Stimulated activated CD4-positive, alpha-beta T cell treated with anti-CD3 and anti-CD28 coated beads, TNF-alpha, amount 100 ng/mL, for 48 hours (primary cell): ENCODE data around the gene SPATA2L.

ENCODE experiments used
- DNase-seq, 3 donors: peaks; one replicate each; pipeline ENCODE4 v3.0.0-alpha.2; 2020; ENCODE audit warnings: low read depth in 3 of 3

SPATA2L gene

DNA sequence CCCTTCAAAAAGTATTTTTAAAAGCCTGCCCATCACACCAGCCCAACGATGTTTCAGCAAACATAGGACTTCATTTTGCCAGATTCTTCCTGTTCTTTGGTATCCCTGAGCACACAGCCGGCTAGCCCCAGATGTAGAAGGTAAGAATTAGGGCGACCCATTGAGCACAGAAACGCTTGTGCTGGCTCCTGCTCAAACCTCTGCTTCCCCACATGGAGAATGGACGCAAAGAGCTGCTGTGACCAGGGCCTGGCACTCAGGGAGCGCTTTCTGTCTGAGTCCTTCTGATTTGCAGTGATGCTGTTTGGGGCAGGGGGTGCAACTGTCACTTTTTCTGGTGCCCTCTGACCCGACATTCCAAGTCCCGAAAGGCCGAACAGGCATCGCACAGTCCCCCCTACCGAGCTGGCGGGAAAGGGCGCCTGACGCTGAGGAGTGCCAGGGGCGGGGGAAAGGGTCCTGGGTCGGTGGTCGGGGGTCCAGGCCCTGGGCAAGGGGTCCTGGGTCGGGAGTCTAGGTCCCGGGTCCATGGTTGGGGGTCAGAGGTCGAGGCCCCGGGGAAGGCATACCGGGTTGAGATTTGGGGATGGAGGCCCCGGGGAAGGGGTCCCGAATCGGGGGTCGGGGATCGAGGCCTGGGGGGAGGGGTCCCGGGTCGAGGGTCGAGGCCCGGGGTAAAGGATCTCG, 44.9 kb downstream of the SPATA2L start:
- DNase-seq: no peak

GRCh38 chr16:89655062-89655643, 46.4 kb downstream of the SPATA2L start:
- DNase-seq: no peak

DNA sequence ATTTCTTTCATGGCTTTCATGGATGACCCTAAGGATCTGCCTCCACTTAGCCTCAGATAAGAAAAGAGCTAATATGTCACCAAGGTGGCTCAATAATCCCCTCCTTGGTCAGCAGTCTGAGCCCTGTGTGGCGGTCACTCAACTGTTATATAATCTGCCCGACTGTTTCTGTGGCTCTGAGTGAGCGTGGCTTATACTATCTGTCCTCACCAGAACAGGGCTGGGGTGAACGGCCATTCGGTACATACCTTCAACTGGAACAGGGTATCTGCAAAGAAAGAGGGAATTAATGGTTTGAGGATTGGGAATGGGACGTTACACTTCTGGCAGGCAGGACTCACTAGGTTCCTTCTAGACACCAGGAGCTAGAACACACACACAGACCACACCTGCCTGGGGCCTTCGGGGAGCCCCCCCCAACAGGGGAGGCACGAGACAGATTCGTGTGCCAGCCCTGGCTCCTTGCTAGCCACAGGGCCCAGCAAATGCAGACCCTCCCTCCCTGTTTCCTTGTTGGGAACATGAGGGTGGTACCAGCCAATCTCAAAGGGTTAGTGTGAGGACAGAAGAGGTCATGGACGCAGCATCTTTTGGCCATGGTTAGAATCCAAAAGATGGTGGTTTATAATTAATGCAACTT, 47.7 kb downstream of the SPATA2L start:
- no peak for DNase-seq

DNA sequence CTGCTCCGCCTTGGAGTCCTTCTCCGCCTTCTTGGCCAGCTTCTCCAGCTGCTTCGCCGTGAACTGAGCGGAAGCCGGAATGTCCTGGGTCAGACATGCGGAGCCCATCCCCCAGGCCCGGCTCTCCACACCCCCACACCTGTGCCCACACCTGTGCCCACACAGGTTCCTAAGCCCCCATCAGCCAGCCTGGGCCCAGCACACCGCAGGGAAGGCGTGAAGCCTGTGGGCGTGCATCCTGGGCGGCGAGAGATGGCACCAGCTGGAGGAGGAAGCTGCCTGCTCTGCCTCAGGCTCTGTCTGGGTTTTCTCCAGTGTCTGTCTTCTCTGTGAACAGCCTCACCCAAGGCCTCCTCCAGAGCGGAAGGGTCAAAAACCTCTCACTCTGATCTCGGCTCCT, 49.9 kb downstream of the SPATA2L start:
- no peak for DNase-seq

GRCh38 chr16:89646906-89647305, 54.6 kb downstream of the SPATA2L start:
- no peak for DNase-seq
